ENCODE data around the gene HAGH. TPM values are rescaled to one million over a fixed set of nuclear protein-coding genes. Genes with fewer than 3 reads are reported as not detected.

Gene HAGH
- total and polyA plus RNA-seq, 12 donors: 115 to 179 (median 161) TPM

DNA sequence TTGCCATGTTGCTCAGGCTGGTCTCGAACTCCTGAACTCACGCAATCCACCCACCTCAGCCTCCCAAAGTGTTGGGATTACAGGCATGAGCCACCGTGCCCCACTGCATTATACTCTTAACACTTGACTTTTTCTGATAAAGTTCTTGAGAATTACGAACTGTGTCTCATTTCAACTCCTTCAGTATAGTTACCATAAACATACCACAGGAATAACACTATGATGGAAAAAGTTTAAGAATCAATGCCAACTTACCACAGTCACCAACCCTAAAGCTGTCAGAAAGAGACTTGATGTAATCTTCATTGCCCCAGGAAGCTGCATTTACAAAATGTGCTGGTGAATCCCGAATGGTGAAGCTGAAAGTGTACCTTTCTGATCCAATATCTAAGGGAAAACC lies 35.1 kb upstream of the HAGH start:
- no peak for DNase-seq
- H3K4me1 ChIP-seq: peaks cover 0 to 3% (median 0%) of the 10 kb centered on the region in 9 donors
- peaks cover 0 to 94% (median 50%) of the 10 kb centered on the region in 7 donors for H3K27me3 ChIP-seq
- H3K36me3 ChIP-seq: no peaks in the 10 kb centered on the region
- no peak for ATAC-seq
- no peak overlapping the region for H3K4me3 ChIP-seq
- no peak overlapping the region for H3K27ac ChIP-seq
- intact Hi-C loops (cut with DNase I): loop anchor here in 7 of 10 donors (2.0 to 5.0 kb wide), 2 partner anchors 66 to 67 kb away; no protein-coding TSS in a partner anchor
- H3K9me3 ChIP-seq: no peaks in the 10 kb centered on the region
- TF ChIP-seq, protein P1, sequence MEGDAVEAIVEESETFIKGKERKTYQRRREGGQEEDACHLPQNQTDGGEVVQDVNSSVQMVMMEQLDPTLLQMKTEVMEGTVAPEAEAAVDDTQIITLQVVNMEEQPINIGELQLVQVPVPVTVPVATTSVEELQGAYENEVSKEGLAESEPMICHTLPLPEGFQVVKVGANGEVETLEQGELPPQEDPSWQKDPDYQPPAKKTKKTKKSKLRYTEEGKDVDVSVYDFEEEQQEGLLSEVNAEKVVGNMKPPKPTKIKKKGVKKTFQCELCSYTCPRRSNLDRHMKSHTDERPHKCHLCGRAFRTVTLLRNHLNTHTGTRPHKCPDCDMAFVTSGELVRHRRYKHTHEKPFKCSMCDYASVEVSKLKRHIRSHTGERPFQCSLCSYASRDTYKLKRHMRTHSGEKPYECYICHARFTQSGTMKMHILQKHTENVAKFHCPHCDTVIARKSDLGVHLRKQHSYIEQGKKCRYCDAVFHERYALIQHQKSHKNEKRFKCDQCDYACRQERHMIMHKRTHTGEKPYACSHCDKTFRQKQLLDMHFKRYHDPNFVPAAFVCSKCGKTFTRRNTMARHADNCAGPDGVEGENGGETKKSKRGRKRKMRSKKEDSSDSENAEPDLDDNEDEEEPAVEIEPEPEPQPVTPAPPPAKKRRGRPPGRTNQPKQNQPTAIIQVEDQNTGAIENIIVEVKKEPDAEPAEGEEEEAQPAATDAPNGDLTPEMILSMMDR (IDR thresholded peaks at IDR 0.05): no peak
- 74 to 76% methylated on average over 5 of the region's 5 CpGs for WGBS, 2 donors

DNA sequence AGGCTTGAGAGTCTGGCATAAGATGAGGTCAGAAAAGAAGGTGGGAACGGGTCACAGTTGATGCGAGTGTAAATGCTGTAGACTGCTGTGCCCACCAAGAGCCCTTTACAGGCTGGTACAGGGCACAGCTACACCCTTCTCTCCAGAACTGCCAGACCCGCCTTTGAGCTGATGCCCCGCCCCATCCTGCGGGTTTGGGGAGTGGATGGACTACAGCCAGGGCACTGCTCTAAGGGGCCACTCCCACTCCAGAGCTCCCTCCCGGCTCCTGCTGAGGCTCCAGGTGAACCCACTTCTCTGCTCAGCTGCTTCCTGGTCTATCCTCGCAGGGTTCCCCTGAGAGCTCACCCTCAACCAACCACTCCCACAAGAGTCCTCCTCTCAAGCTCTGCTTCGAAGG lies 33.0 kb upstream of the HAGH start:
- DNase-seq (no peak), ATAC-seq (no peak)
- Histone ChIP-seq H3K27ac (no peak overlapping the region), H3K4me1 (peaks cover 0 to 3% (median 0%) of the 10 kb centered on the region in 9 donors), H3K27me3 (peaks cover 0 to 82% (median 47%) of the 10 kb centered on the region in 7 donors), H3K4me3 (no peak overlapping the region), H3K36me3 (no peaks in the 10 kb centered on the region), H3K9me3 (no peaks in the 10 kb centered on the region)
- 31 to 34% methylated on average over 8 of the region's 8 CpGs for WGBS, 2 donors
- TF ChIP-seq, protein P1 (IDR thresholded peaks at IDR 0.05): no peak
- intact Hi-C loops (cut with DNase I): loop anchor here in 4 of 10 donors (5.0 kb wide), 1 partner anchor 68 kb away; no protein-coding TSS in a partner anchor

DNA sequence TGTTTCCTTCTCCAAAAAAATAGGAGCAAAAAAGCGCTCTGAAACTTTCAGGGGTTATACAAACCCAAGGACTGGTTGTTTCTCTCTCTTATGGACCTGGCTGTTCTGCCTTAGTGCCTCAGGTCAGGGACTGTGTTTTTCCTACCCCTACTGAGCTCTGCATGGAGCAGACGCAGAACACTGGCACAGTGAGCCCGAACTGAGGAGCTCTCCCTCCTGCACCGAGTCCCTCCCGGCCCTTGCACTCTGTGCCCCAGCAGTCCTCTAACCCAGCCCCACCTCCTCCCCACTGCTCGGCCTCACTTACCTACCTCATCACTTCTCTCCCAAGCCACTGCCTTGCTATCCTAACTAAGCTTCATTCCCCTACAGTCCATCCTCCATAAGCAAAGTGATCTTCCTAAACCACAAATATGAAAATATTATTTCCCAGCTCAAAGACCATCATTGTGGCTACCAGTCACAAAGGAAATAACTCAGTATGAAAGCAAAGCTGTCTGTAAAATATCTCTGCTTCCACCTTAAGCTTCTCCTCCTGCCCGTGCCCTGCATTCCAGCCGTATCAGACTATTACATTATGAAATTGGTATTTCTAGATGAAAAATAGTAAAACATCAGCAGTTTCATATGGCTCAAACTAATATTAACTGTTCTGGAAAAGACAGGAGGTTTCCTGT lies 31.7 kb upstream of the HAGH start:
- Histone ChIP-seq H3K9me3 (no peaks in the 10 kb centered on the region), H3K4me1 (no peaks in the 10 kb centered on the region), H3K36me3 (no peaks in the 10 kb centered on the region), H3K4me3 (no peak overlapping the region), H3K27ac (no peak overlapping the region), H3K27me3 (peaks cover 0 to 82% (median 40%) of the 10 kb centered on the region in 7 donors)
- intact Hi-C loops (cut with DNase I): no loop called here
- 22 to 24% methylated on average over 8 of the region's 8 CpGs for WGBS, 2 donors
- DNase-seq (no peak), ATAC-seq (no peak)
- TF ChIP-seq, protein P1 (IDR thresholded peaks at IDR 0.05): no peak

DNA sequence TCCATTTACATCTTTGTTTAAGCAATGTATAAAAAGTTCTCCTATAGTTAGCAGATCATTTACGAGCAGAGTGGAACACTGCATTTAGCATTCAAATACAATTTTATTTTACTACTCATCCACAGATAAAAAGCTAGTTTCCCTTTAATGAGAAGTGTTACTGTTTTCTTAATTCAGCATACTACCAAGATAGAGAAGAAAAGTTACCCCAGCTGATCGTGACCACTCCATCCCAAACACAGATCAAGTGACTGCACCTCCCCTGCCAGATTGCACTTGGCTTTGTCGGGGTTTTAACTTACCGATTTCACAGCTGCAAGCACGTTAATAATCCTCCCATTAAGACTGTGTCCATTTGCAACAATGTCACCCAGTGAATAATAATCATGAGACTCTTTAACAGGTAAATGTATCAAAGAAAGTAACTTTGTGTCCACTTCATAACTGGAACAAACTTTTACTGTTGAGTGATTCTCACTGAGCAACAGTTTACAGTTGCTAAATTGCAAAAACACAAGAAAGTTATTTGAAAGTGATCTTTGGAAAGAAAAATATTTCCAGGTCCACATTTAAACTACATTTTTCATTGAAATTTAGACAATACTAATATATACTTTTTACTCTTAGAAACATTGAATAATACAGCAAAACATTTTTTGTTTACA lies 30.9 kb upstream of the HAGH start:
- Histone ChIP-seq H3K4me3 (no peak overlapping the region), H3K27me3 (peaks cover 0 to 79% (median 37%) of the 10 kb centered on the region in 7 donors), H3K27ac (no peak overlapping the region), H3K4me1 (no peaks in the 10 kb centered on the region), H3K36me3 (no peaks in the 10 kb centered on the region), H3K9me3 (no peaks in the 10 kb centered on the region)
- no peak for DNase-seq
- WGBS, 2 donors: 36 to 57% methylated on average over 5 of the region's 5 CpGs
- intact Hi-C loops (cut with DNase I): no loop called here
- no peak for ATAC-seq
- TF ChIP-seq, protein P1 (IDR thresholded peaks at IDR 0.05): no peak
